Fibroblast of mammary gland (primary cell): ENCODE measurements around the gene GRM7.

ENCODE experiments used
- DNase-seq: peaks from one replicate; pipeline ENCODE4 v3.0.0-alpha.2; 2010; ENCODE audit warnings: low read depth
- H3K4me3 ChIP-seq: 2 replicates; pipeline ENCODE4 v1.5.1; 2011; ENCODE audit warnings: low read depth, mild to moderate bottlenecking, low read length, moderate library complexity; ENCODE audit not compliant: control insufficient read depth
- CTCF ChIP-seq: conservative IDR thresholded peaks from 2 replicates; pipeline ENCODE4 v1.5.1; 2011; ENCODE audit warnings: low read depth, low read length, inconsistent platforms; ENCODE audit not compliant: control insufficient read depth, insufficient read depth

Gene GRM7

GRCh38 chr3:7638103-7638502, 777.2 kb downstream of the GRM7 start:
- TF ChIP-seq CTCF: no peak
- DNase-seq: no peak
- no peak overlapping the region for H3K4me3 ChIP-seq

- H3K4me3 ChIP-seq: no peak overlapping the region
- TF ChIP-seq CTCF: no peak
- DNase-seq: no peak
Measured at GRCh38 chr3:7640787-7641186, 779.9 kb downstream of the GRM7 start.

GRCh38 chr3:7646851-7647250, 785.9 kb downstream of the GRM7 start:
- H3K4me3 ChIP-seq: no peak overlapping the region
- DNase-seq: no peak
- TF ChIP-seq CTCF: no peak

GRCh38 chr3:7650466-7650865, 789.6 kb downstream of the GRM7 start:
- H3K4me3 ChIP-seq: no peak overlapping the region
- TF ChIP-seq CTCF: no peak
- DNase-seq: no peak

- no peak for DNase-seq
- no peak for TF ChIP-seq CTCF
- no peak overlapping the region for H3K4me3 ChIP-seq
Measured at GRCh38 chr3:7651274-7651673, 790.4 kb downstream of the GRM7 start.

- DNase-seq: peak; percentile 2
- no peak overlapping the region for H3K4me3 ChIP-seq
- no peak for TF ChIP-seq CTCF
Measured at GRCh38 chr3:7657214-7658112, 796.5 kb downstream of the GRM7 start.
